Endothelial cell of umbilical vein (primary cell): ENCODE measurements around the gene CFAP46.

Experiments used
- CTCF ChIP-seq, 2 donors: IDR thresholded peaks; 1 replicate in 1 of 2; 2 replicates in 1 of 2; pipeline ENCODE4 v1.5.1; 2011; ENCODE audit warnings: low read length in 2 of 2, mild to moderate bottlenecking in 2 of 2, moderate library complexity in 2 of 2, control low read depth in 1 of 2, inconsistent platforms in 1 of 2, low read depth in 1 of 2; ENCODE audit not compliant: insufficient read depth in 1 of 2; ENCODE audit errors: extremely low read depth in 1 of 2
- MYC ChIP-seq: IDR thresholded peaks from one replicate; pipeline ENCODE4 v1.6.1; 2011; ENCODE audit warnings: mild to moderate bottlenecking, low read depth, low read length
- POLR2A ChIP-seq: IDR thresholded peaks from 2 replicates; pipeline ENCODE4 v1.6.1; 2012; ENCODE audit warnings: low read depth, mild to moderate bottlenecking, control low read depth, low read length

GRCh38 chr10:132872658-132873057 is 69.7 kb downstream of the CFAP46 start:
- TF ChIP-seq CTCF (IDR thresholded peaks at IDR 0.05; ENCODE audit: extremely low read depth in 1 of 2, insufficient read depth in 1 of 2, low read depth in 1 of 2, low read length in 2 of 2) (no peak), MYC (no peak), POLR2A (no peak)
